GM10847 (cell line): ENCODE measurements around the gene ADD1.

ENCODE experiments used
- POLR2A ChIP-seq: IDR thresholded peaks from 2 replicates; pipeline ENCODE4 v1.6.1; 2011; ENCODE audit not compliant: insufficient read length; ENCODE audit errors: extremely low read depth

ADD1 gene

DNA sequence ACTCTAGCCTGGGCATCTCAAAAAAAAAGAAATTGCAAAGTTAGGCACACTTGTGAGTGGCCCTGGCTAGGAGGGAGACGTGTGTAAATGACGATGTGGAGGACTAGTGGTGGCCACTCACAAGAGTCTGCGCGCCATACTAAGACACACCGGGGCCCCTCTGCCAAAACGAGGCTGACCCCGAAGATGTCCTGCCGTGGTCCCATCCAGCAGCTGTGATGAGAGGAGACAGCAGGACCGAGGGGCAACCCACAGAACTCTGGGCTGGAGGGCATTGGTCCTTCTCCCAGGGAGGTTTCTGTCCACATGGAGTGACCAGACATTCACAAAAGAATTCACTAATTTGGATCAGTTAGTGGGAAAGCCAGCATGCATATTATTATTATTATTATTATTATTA, 72.1 kb downstream of the ADD1 start:
- TF ChIP-seq POLR2A = no peak

DNA sequence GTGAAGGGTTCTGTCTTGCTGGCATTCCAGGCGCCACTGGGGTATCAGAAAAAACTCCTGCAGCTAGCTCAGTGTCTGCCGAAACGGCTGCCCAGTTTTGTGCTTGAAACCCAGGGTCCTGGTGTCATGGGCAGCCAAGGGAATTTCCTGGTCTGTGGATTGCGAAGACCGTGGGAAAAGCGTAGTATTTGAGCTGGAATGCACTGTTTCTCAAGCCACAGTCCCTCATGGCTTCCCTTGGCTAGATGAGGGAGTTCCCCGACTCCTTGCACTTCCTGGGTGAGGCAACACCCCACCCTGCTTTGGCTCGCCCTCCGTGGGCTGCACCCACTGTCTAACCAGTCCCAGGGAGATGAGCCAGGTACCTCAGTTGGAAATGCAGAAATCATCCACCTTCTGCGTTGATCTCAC, 79.5 kb downstream of the ADD1 start:
- TF ChIP-seq POLR2A = no peak

DNA sequence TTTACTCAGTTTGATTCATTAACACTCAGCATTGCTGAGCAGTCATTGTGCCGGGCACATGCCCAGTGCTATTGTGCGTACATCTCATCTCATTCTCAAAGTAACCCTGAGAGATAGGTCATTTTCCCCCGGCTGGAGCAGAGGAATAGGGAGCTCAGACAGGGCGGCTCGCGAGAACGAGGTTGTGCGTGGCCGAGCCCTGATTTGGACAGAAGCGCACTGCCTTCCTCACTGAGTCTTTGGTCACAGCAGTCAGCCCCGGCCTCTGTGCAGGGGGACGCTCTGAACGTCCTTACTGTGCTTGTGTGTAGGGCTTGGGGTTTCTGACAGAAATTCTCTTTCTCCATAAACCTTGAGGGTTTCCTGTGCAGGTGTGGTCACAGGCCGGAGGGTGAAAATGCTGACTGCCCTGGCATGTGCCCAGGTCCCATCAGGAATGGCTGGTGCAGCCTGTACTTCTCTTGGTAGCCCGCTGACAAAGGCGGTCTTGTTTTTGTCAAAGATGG, 80.1 kb downstream of the ADD1 start:
- no peak for TF ChIP-seq POLR2A

DNA sequence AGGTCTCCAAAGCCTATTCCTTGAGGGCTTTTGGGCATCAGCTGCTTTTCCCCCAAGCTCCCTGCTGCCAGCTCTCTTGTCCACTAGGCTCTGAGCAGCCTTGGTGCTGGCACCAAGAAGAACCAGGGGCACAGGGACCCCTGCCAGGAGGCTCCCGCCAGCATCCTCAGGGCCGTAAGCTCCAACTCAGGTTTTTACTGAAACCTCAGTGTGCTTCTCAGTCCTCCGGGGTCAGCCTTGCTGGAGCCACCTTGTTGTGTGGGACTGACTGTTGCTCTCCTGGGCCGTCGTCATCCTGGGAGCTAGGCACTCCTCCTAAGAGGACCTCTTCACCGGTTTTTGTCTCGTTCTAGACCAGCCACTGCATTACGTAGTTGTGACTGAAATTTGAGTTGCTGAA, 80.6 kb downstream of the ADD1 start:
- TF ChIP-seq POLR2A = no peak

DNA sequence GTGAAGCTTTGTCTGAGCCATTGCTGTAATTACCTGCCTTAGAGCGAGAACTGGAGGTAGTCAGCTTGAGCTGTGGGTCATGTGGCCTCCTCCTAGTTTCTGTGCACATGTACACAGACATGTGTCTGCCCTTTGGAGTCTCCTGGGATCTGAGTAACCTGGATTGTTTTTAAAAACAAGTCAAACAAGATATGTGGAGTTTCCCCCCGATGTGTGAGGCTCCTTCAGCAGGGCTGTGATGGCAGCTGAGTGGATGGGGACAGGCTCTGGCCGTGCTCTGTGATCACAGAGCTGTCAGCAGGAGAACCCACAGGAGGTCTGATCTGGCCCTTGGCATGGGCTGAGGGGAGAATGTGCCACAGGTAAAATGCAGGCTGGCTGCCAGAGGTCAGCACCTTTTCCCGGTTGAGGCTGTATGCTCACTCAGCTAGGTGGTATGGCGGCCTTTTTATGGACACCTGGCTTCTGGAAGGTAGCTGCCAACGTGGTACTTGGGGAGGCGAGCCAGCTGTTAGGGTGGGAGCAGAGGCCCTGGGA, 81.2 kb downstream of the ADD1 start:
- no peak for TF ChIP-seq POLR2A

DNA sequence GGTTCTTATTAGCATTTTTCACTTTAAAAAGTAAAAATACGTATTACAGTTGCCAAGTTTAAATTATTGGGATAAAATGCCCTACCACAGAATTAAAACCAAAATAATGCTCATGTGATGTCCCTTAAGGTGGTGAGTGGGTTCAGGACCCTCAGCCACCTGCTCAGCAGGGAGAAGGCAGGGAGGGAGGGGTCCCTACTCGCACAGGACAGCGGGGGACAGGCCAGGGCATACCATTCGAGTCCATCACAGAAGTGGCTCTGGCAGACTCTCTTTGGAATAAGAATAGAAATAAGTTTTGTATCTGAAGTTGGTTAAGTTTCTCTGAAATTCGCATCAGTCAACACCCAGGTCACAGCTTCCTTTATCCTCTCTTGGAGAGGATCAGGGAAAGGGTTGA, 81.9 kb downstream of the ADD1 start:
- no peak for TF ChIP-seq POLR2A

DNA sequence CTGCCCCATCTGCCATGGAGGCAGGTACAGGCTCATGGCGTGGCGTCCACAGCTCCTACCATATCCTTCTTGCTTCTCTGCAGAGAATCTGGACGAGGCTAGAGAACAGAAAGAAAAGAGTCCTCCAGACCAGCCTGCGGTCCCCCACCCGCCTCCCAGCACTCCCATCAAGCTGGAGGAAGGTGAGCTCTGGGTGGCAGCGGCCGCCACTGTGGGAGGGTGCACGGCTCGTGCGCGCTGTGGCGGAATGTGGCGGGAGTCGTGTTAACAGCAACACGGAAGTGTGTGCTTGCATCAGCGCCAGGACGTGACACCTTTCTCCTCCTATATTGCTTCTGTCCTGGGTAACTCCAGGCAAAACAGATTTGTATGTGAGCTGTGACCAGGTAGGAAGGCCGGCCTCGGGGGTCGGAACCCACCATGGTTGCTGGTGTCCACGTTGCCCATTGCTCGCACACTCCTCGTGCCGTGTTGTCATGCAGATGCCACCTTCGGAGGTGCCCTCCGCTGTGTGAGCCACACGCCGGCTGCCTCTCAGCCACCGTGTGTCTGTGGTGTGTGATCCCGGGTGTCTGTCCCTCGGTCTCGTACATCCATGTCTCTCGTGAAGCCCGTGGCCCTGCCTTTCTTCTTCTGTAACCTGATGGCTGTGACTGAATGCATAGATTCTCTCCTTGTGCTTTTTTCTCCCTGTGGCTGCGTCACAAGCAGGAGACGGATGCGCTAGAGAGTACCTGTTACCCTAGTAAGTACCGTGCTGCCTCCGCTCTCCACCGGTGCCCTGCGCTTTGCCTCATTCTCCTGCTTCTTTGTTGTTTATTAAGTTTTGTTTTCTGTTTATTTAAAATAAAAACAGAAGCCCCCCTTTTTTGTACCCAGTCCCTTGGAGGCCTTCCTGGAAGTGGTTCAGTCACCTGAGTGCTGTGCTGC, 82.6 kb downstream of the ADD1 start:
- no peak for TF ChIP-seq POLR2A

DNA sequence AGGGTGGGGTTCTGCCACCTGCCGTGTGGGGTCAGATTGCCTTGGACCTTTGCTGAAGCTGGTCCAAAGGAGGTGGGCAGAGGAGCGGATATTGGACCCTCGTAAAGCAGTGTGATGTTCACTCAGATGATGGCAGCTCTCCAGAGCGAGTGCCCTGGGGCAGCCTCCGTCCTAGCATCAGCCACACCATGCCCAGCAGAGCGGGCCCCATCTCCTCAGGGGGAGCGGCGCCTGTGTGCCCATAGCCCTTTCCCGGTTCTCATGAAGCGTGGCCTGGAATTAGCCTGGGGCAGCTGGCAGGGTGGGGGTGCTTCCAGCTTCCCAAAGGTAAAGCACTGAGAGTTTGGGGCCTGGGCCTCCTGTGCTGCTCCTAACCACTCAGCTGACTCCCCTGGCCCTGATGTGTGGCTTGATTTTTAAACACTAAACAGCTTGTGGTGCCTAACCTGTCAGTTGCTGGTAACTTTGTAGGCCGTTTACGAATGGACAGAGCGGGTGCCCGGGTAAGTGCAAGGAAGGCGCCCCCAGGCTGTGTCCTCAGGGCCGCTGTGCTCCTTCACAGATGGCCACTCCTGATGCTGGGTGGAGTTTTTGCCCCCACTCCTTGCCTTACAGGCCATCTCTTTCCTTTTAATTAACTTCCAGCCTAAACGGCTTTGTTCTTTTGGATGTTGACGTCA, 83.5 kb downstream of the ADD1 start:
- TF ChIP-seq POLR2A = no peak

DNA sequence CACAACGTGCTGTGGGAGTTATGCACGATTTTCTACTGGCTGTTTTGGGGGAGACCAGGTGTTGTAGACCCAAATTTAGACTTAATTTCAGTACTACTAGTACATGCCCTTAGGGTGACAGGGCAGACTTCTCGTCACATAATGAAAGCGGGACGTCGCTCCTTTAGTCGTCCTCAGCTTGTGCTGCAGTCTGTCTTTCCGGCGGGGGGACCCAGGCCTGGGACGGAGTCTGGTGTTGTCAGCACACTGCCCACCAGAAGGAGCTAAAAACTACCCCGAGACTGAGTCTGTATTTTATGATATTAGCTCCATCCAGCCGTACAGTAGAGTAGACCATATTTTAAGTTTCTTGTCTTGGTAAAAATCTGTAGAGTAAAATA, 84.0 kb downstream of the ADD1 start:
- no peak for TF ChIP-seq POLR2A

DNA sequence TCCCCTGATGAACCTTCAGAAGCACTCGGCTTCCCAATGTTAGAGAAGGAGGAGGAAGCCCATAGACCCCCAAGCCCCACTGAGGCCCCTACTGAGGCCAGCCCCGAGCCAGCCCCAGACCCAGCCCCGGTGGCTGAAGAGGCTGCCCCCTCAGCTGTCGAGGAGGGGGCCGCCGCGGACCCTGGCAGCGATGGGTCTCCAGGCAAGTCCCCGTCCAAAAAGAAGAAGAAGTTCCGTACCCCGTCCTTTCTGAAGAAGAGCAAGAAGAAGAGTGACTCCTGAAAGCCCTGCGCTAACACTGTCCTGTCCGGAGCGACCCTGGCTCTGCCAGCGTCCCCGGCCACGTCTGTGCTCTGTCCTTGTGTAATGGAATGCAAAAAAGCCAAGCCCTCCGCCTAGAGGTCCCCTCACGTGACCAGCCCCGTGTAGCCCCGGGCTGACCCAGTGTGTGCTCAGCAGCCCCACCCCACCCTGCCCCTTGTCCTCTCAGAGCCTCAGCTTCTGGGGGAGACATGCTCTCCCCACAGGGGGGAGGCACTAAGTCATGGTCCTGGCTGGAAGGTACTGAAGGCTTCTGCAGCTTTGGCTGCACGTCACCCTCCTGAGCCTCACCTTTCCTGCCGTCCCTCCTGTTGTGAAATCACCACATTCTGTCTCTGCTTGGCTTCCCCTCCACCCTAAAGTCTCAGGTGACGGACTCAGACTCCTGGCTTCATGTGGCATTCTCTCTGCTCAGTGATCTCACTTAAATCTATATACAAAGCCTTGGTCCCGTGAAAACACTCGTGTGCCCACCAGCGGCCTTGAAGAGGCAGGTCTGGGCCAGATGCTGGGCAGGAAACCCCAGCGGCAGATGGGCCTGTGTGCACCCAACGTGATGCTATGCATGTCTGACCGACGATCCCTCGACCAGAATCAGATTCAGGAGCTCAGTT, 84.9 kb downstream of the ADD1 start:
- TF ChIP-seq POLR2A = no peak

DNA sequence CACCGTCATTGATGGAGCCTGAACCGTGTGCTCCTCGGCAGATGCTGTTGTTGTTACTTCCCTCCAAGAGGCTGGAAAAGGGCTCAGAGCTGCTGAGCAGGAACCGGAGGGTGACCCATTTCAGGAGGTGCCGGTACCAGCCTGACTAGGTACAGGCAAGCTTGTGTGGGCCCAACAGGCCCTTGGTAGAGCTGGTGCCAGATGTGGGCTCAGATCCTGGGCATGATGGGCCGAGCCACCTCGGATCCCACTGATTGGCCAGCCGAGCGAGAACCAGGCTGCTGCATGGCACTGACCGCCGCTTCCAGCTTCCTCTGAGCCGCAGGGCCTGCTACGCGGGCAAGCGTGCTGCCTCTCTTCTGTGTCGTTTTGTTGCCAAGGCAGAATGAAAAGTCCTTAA, 85.8 kb downstream of the ADD1 start:
- TF ChIP-seq POLR2A = no peak

DNA sequence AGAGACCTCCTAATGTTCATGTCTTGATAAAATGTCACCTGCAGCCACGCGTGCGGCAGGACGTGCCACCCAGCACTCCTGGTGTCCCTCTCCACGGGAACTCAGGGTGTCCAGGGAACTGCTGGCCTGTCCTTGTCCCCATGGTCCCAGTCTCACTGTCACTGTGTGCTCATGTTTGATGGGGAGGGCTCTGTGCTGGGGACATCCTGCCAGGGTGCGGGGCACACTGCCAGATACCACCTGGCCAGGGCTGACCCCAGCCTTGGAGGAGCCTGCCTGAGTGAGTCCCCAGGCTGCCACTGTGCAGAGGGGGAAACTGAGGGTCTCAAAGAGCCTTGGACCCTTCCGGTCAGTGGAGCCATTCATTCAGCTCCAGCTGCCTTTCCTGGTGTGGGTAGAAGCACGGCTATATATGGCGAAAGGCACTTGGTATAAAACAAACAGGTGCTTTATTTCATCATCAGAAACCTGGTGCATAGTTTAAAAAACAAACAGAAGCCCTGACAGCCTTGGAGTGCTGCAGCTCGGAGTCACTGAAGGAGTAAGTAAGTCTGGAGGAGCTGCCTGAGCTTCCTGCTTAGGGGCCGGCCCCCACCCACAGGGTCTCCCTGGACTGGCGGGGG, 86.6 kb downstream of the ADD1 start:
- TF ChIP-seq POLR2A = no peak

DNA sequence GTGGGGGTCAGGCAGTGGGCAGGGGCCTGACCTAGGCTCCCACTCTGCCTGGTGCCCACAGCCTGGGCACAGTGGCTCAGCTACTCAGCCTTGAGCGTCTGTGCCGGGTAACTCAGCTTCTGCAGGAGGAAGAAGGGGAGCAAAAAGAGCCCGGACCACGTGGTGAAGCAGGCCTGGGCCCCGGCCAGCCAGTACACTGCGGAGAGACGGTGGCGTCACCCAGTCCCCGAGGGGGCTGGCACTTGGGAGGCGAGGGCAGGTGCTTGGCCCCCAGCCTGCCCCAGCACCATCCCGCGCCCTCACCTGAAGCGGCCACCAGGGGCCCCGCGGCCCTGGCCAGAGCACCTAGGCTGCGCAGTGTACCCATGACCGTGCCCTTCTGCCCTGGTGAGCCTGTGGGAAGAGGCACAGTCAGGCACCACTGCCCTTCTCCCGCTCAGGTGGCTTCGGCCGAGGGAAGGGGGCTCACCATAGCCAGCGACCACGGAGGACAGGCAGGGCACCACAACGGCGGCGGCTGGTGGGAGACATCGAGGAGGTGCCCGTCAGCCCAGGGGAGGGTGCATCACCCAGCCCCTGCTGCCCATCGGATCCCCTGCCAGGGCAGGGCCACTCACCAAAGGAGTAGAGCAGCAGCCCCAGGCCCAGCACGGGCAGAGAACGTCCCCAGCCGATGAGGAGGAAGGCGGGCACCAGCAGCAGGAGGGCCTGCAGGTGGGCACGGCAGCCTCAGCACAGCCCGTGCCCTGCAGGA, 87.3 kb downstream of the ADD1 start:
- no peak for TF ChIP-seq POLR2A
